Omental fat pad (tissue), 4 donors: ENCODE results near the gene ANKRD28. TPM values are rescaled to one million over a fixed set of nuclear protein-coding genes. Genes with fewer than 3 reads are reported as not detected.

ENCODE experiments used
- ATAC-seq: fragments of 150-250 bp; one replicate; pipeline ENCODE4 v1.9.1; 2016; ENCODE audit warnings: mild to moderate bottlenecking, moderate library complexity; ENCODE audit not compliant: low FRiP score
- DNase-seq: peaks from one replicate; pipeline ENCODE4 v3.0.0-alpha.2; 2019; ENCODE audit warnings: low spot score
- CTCF ChIP-seq, 3 donors: fragments of 450-650 bp; IDR thresholded peaks; one replicate each; pipeline ENCODE4 v1.5.1; 2016 to 2017; ENCODE audit warnings: antibody characterized with exemption in 3 of 3, mild to moderate bottlenecking in 3 of 3, moderate library complexity in 2 of 3
- total RNA-seq, 4 donors: library from RNA; depleted of rRNA; stranded (reverse); fragments of >200 nt; gene quantifications; one replicate each; pipeline ENCODE4 v1.1.0, GENCODE V29; 2016

ANKRD28 gene
- total RNA-seq, 4 donors from 2014 or later = 47.6 to 197 (median 59.5) TPM

GRCh38 chr3:15711281-15711680, 86.5 kb downstream of the ANKRD28 start:
- DNase-seq = no peak
- ATAC-seq = no peak
- no peak for TF ChIP-seq CTCF (IDR thresholded peaks at IDR 0.05)

GRCh38 chr3:15708882-15709677, 88.7 kb downstream of the ANKRD28 start:
- ATAC-seq (no peak), DNase-seq (no peak)
- no peak for TF ChIP-seq CTCF (IDR thresholded peaks at IDR 0.05)

GRCh38 chr3:15707779-15708178, 90.0 kb downstream of the ANKRD28 start:
- DNase-seq (no peak), ATAC-seq (no peak)
- TF ChIP-seq CTCF (IDR thresholded peaks at IDR 0.05) = no peak

- ATAC-seq = no peak
- TF ChIP-seq CTCF (IDR thresholded peaks at IDR 0.05) = no peak
- DNase-seq = no peak
These were observed 94.4 kb downstream of the ANKRD28 start for GRCh38 chr3:15703346-15703745.

GRCh38 chr3:15694628-15695027, 103.2 kb downstream of the ANKRD28 start:
- DNase-seq (no peak), ATAC-seq (no peak)
- TF ChIP-seq CTCF (IDR thresholded peaks at IDR 0.05) = no peak

- no peak for ATAC-seq
- no peak for TF ChIP-seq CTCF (IDR thresholded peaks at IDR 0.05)
These were observed 104.4 kb downstream of the ANKRD28 start for GRCh38 chr3:15693355-15693754.

GRCh38 chr3:15690748-15691147, 107.0 kb downstream of the ANKRD28 start:
- no peak for TF ChIP-seq CTCF (IDR thresholded peaks at IDR 0.05)
- no peak for ATAC-seq
- DNase-seq = no peak

More at GRCh38 chr3:15693355-15693754, 104.4 kb downstream of the ANKRD28 start:
- DNase-seq = no peak
